Loucy (cell line): ENCODE results near the gene SBK2.

Experiments used
- H2AFZ ChIP-seq: fragments of 200-600 bp; sonication (generic); 2 replicates; pipeline ENCODE4 v1.6.0; 2016; ENCODE audit warnings: antibody characterized with exemption, mild to moderate bottlenecking, low read length, moderate library complexity
- H3F3A ChIP-seq: fragments of 200-600 bp; 2 replicates; pipeline ENCODE4 v1.6.0; 2016; ENCODE audit warnings: antibody characterized with exemption, low read depth, mild to moderate bottlenecking
- H3K27me3 ChIP-seq: fragments of 200-600 bp; sonication (generic); 2 replicates; pipeline ENCODE4 v1.6.1; 2014; ENCODE audit warnings: low read length, mild to moderate bottlenecking; ENCODE audit not compliant: insufficient read depth, poor library complexity, severe bottlenecking
- H3K36me3 ChIP-seq: fragments of 200-600 bp; sonication (generic); 2 replicates; pipeline ENCODE4 v1.6.1; 2016; ENCODE audit warnings: low read length; ENCODE audit not compliant: insufficient read depth
- H3K4me1 ChIP-seq: fragments of 200-600 bp; sonication (generic); 2 replicates; pipeline ENCODE4 v1.5.1; 2014; ENCODE audit warnings: low read length, mild to moderate bottlenecking; ENCODE audit not compliant: insufficient read depth, poor library complexity, severe bottlenecking
- H3K4me2 ChIP-seq: fragments of 200-600 bp; sonication (generic); 2 replicates; pipeline ENCODE4 v1.6.0; 2014; ENCODE audit warnings: antibody characterized with exemption, low read length, low read depth, mild to moderate bottlenecking; ENCODE audit not compliant: poor library complexity, severe bottlenecking
- H3K4me3 ChIP-seq: fragments of 200-600 bp; sonication (generic); 2 replicates; pipeline ENCODE4 v1.5.1; 2014; ENCODE audit warnings: low read length, mild to moderate bottlenecking, mixed read lengths; ENCODE audit not compliant: poor library complexity, severe bottlenecking
- H3K79me2 ChIP-seq: fragments of 200-600 bp; sonication (generic); 2 replicates; pipeline ENCODE4 v1.6.1; 2014; ENCODE audit warnings: low read length; ENCODE audit not compliant: insufficient read depth
- H3K9ac ChIP-seq: fragments of 200-600 bp; sonication (generic); 2 replicates; pipeline ENCODE4 v1.6.0; 2014; ENCODE audit warnings: mild to moderate bottlenecking, low read depth, low read length, moderate library complexity; ENCODE audit not compliant: poor library complexity, severe bottlenecking
- H3K9me2 ChIP-seq: fragments of 200-600 bp; sonication (generic); replicated peaks from 2 replicates; pipeline ENCODE4 v1.6.1; 2016; ENCODE audit warnings: low read depth, low read length, mixed read lengths
- H3K9me3 ChIP-seq: fragments of 200-600 bp; sonication (generic); 2 replicates; pipeline ENCODE4 v1.6.1; 2014; ENCODE audit warnings: mild to moderate bottlenecking, antibody characterized with exemption, low read length, low read depth; ENCODE audit not compliant: insufficient read depth
- H4K20me1 ChIP-seq: fragments of 200-600 bp; sonication (generic); 2 replicates; pipeline ENCODE4 v1.6.0; 2014; ENCODE audit warnings: antibody characterized with exemption, low read length, mild to moderate bottlenecking; ENCODE audit not compliant: insufficient read depth, poor library complexity, severe bottlenecking
- EZH2phosphoT487 ChIP-seq: fragments of 200-600 bp; IDR thresholded peaks from 2 replicates; pipeline ENCODE4 v1.6.1; 2018; ENCODE audit warnings: antibody characterized with exemption, mild to moderate bottlenecking, moderate library complexity, borderline replicate concordance
- TF ChIP-seq, protein P1 (sequence below): fragments of 200-600 bp; sonication (generic); conservative IDR thresholded peaks from 2 replicates; pipeline ENCODE4 v1.5.1; 2014; ENCODE audit warnings: mild to moderate bottlenecking, antibody characterized with exemption, low read length

Gene SBK2

DNA sequence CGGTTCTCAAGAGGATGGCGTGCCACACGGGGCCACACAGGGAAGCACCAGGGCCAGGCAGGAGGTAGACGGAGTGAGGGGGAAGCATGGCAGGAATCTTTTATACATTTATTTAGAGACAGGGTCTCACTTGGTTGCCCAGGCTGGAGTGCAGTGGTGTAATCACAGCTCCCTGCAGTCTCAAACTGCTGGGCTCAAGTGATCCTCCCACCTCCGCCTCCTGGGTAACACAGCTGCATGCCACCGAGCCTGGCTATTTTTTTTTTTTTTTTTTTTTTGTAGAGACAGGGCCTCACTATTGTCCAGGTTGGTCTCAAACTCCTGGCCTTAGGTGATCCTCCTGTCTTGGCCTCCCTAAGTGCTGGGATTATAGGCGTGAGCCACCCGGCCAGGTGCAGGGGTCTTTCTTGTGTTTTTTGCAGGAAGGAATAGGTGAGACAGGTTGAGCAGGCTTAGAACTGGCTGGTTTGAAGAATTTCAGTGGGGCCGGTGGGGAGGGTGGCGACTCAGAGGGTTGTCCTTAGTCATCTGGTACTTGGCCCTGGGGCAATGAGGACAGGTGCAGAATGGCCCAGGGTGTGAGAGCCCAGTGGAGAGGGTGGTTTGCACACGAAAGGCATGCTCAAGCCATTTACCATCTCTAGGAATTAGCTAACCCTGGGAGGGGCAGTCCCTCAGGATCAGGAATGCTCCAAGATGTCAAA is 41.1 kb downstream of the SBK2 start:
- H3K4me2 ChIP-seq, result no peak overlapping the region
- H3K79me2 ChIP-seq, result peaks cover under 1% of the 10 kb centered on the region; the same call in 1 of the 2 replicates
- no peaks in the 10 kb centered on the region for H4K20me1 ChIP-seq
- H3K4me3 ChIP-seq, result no peak overlapping the region
- no peak for TF ChIP-seq EZH2phosphoT487
- TF ChIP-seq, protein P1, sequence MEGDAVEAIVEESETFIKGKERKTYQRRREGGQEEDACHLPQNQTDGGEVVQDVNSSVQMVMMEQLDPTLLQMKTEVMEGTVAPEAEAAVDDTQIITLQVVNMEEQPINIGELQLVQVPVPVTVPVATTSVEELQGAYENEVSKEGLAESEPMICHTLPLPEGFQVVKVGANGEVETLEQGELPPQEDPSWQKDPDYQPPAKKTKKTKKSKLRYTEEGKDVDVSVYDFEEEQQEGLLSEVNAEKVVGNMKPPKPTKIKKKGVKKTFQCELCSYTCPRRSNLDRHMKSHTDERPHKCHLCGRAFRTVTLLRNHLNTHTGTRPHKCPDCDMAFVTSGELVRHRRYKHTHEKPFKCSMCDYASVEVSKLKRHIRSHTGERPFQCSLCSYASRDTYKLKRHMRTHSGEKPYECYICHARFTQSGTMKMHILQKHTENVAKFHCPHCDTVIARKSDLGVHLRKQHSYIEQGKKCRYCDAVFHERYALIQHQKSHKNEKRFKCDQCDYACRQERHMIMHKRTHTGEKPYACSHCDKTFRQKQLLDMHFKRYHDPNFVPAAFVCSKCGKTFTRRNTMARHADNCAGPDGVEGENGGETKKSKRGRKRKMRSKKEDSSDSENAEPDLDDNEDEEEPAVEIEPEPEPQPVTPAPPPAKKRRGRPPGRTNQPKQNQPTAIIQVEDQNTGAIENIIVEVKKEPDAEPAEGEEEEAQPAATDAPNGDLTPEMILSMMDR, result no peak
- H2AFZ ChIP-seq, result no peak overlapping the region
- H3K4me1 ChIP-seq, result peaks cover 4% of the 10 kb centered on the region
- H3K36me3 ChIP-seq, result no peaks in the 10 kb centered on the region
- no peak overlapping the region for H3K9ac ChIP-seq
- no peaks in the 10 kb centered on the region for H3K9me3 ChIP-seq
- no peaks in the 10 kb centered on the region for H3K27me3 ChIP-seq
- H3K9me2 ChIP-seq, result no peaks in the 10 kb centered on the region
- no peaks in the 10 kb centered on the region for H3F3A ChIP-seq

DNA sequence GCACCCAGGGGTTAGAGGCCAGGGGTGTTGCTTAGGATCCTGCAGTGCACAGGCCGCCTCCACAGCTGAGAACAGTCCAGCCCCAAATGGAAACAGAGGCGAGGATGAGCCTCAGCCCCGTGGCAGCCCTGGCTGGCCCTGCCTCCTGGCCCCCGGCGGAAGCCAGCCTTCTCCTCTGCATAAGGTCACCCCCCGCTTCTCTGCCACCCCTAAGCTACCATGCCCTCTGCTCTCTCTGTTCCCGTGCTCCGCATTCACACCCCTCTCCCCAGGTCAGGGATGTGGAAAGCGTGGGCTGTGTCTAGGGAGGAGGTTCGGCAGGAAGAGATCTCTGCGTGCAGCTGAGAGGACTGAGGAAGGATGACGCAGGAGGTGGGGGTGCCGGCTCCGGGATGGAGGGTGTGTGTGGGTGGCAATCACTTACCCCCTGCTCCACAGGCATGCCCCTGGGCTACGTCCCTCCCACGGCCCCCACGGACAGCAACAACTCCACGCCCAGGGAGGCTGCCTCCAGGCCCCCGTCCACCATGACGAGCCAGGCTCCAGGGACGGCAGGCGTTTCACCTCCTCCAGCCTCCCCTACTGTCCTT is 42.7 kb downstream of the SBK2 start:
- Histone ChIP-seq H3K4me3 (no peak overlapping the region), H3K9ac (no peak overlapping the region), H3K4me1 (no peaks in the 10 kb centered on the region), H3K79me2 (no peaks in the 10 kb centered on the region), H3K4me2 (no peak overlapping the region), H3K9me2 (no peaks in the 10 kb centered on the region), H3F3A (no peaks in the 10 kb centered on the region), H2AFZ (no peak overlapping the region), H4K20me1 (no peaks in the 10 kb centered on the region), H3K27me3 (no peaks in the 10 kb centered on the region), H3K36me3 (no peaks in the 10 kb centered on the region), H3K9me3 (no peaks in the 10 kb centered on the region)
- no peak for TF ChIP-seq EZH2phosphoT487
- TF ChIP-seq, protein P1, result no peak

DNA sequence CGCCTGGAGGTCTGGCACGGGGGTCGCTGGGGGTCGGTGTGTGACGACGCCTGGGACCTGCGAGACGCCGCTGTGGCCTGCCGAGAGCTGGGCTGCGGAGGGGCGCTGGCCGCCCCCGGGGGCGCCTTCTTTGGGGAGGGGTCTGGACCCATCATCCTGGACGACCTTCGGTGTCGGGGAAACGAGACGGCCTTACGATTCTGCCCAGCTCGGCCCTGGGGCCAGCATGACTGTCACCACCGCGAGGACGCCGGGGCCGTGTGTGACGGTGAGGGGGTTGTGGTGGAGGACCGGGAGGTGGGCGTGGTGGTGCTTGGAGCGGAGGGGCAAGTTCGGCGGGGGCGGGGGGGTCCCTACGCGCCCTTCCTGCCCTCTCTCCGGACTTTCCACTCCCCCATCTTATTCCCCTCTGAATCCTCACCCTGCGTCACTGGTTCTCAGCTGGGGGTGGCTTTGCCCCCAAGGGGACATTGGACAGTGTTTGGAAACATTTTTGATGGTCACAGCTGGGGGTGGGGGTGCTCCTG is 43.2 kb downstream of the SBK2 start:
- Histone ChIP-seq H3K4me1 (no peaks in the 10 kb centered on the region), H3K36me3 (no peaks in the 10 kb centered on the region), H3K9ac (no peak overlapping the region), H3K9me3 (no peaks in the 10 kb centered on the region), H3F3A (no peaks in the 10 kb centered on the region), H3K79me2 (no peaks in the 10 kb centered on the region), H4K20me1 (no peaks in the 10 kb centered on the region), H3K4me3 (no peak overlapping the region), H3K4me2 (no peak overlapping the region), H2AFZ (no peak overlapping the region), H3K9me2 (no peaks in the 10 kb centered on the region), H3K27me3 (no peaks in the 10 kb centered on the region)
- no peak for TF ChIP-seq EZH2phosphoT487
- TF ChIP-seq, protein P1, result no peak
